Umbilical cord (tissue), 2 donors: Measurements from ENCODE around the gene C1orf53. TPM values are rescaled to one million over a fixed set of nuclear protein-coding genes. Genes with fewer than 3 reads are reported as not detected.
"Not testable (repeated sequence)": the region's sequence is repeated elsewhere in the genome, so short reads cannot be mapped to it uniquely, and the experiment has no call there.

ENCODE experiments used
- DNase-seq: peaks from one replicate; pipeline ENCODE4 v3.0.0-alpha.2; 2015; ENCODE audit warnings: low spot score
- total RNA-seq: library from RNA; depleted of rRNA; stranded (reverse); fragments of >200 nt; gene quantifications from one replicate; pipeline ENCODE4 v1.2.3, GENCODE V29; 2014; ENCODE audit warnings: low replicate concordance; ENCODE audit not compliant: insufficient read depth

The C1orf53 gene
- total RNA-seq, 1 donor from 2014 or later: 12.0 TPM

GRCh38 chr1:197920414-197921117 lies 18.1 kb downstream of the C1orf53 start:
- DNase-seq: no peak

- DNase-seq: no peak
Observed at GRCh38 chr1:197921235-197922069, 19.0 kb downstream of the C1orf53 start.

- DNase-seq: no peak
Observed at GRCh38 chr1:197922070-197922390, 19.6 kb downstream of the C1orf53 start.

- no peak for DNase-seq
Observed at GRCh38 chr1:197923038-197923437, 20.6 kb downstream of the C1orf53 start.

GRCh38 chr1:197924516-197925123 lies 22.2 kb downstream of the C1orf53 start:
- no peak for DNase-seq

GRCh38 chr1:197927908-197928665 lies 25.7 kb downstream of the C1orf53 start:
- DNase-seq: no peak

- no peak for DNase-seq
Observed at GRCh38 chr1:197928849-197929336, 26.5 kb downstream of the C1orf53 start.

GRCh38 chr1:197933016-197933415 lies 30.6 kb downstream of the C1orf53 start:
- no peak for DNase-seq

- no peak for DNase-seq
Observed at GRCh38 chr1:197933647-197934046, 31.2 kb downstream of the C1orf53 start.

GRCh38 chr1:197937381-197937780 lies 35.0 kb downstream of the C1orf53 start:
- no peak for DNase-seq

GRCh38 chr1:197937892-197938291 lies 35.5 kb downstream of the C1orf53 start:
- DNase-seq: no peak

GRCh38 chr1:197939159-197939980 lies 36.9 kb downstream of the C1orf53 start:
- not testable (repeated sequence) for DNase-seq

GRCh38 chr1:197942042-197942441 lies 39.6 kb downstream of the C1orf53 start:
- no peak for DNase-seq

GRCh38 chr1:197944485-197944884 lies 42.1 kb downstream of the C1orf53 start:
- no peak for DNase-seq

GRCh38 chr1:197948926-197949899 lies 46.8 kb downstream of the C1orf53 start:
- no peak for DNase-seq

GRCh38 chr1:197951089-197951488 lies 48.7 kb downstream of the C1orf53 start:
- no peak for DNase-seq

GRCh38 chr1:197951617-197952175 lies 49.3 kb downstream of the C1orf53 start:
- no peak for DNase-seq

GRCh38 chr1:197953472-197953871 lies 51.0 kb downstream of the C1orf53 start:
- DNase-seq: not testable (repeated sequence)

GRCh38 chr1:197954718-197955418 lies 52.4 kb downstream of the C1orf53 start:
- no peak for DNase-seq
